Heart right ventricle (tissue), 16 donors: ENCODE data around the gene CYS1. TPM values are rescaled to one million over a fixed set of nuclear protein-coding genes. Genes with fewer than 3 reads are reported as not detected.
A peak's percentile ranks its signal among the peaks of the same experiment; 100 is the strongest.

Source experiments
- ATAC-seq, 8 donors: fragments of 200-7000 bp; cut with Tn5 transposase; one replicate each; pipeline ENCODE4 v1.9.1; 2020; ENCODE audit warnings: mild to moderate bottlenecking in 8 of 8, moderate library complexity in 8 of 8, moderate number of reproducible peaks in 1 of 8
- DNase-seq, 2 donors: peaks; one replicate each; pipeline ENCODE4 v3.0.0-alpha.2; 2020
- H3K27ac ChIP-seq, 10 donors: fragments of 200-600 bp; sonication (generic) in 2 of 10; one replicate each; pipeline versions ENCODE4 v1.5.0 to v1.8.0; 2020 to 2022; ENCODE audit warnings: mild to moderate bottlenecking in 3 of 10
- H3K27me3 ChIP-seq, 7 donors: fragments of 200-600 bp; one replicate each; pipeline ENCODE4 v1.8.0; 2021 to 2022; ENCODE audit warnings: mild to moderate bottlenecking in 2 of 7
- H3K36me3 ChIP-seq, 9 donors: fragments of 200-600 bp; sonication (generic) in 1 of 9; one replicate each; pipeline versions ENCODE4 v1.5.0 to v1.8.0; 2020 to 2022; ENCODE audit warnings: mild to moderate bottlenecking in 2 of 9
- H3K4me1 ChIP-seq, 9 donors: fragments of 200-600 bp; sonication (generic) in 1 of 9; one replicate each; pipeline versions ENCODE4 v1.5.0 to v1.8.0; 2020 to 2022; ENCODE audit warnings: mild to moderate bottlenecking in 4 of 9
- H3K4me3 ChIP-seq, 10 donors: fragments of 200-600 bp; sonication (generic) in 2 of 10; one replicate each; pipeline versions ENCODE4 v1.5.0 to v1.8.0; 2020 to 2022; ENCODE audit warnings: mild to moderate bottlenecking in 7 of 10, moderate library complexity in 2 of 10
- H3K9me3 ChIP-seq, 11 donors: fragments of 200-600 bp in 10 of 11; sonication (generic) in 2 of 11; one replicate each; pipeline versions ENCODE4 v1.5.0 to v1.8.0; 2013 to 2022; ENCODE audit warnings: mild to moderate bottlenecking in 2 of 11, control low read depth in 1 of 11, moderate library complexity in 1 of 11
- WGBS, 2 donors: extraction: QIAGEN DNeasy Blood & Tissue Kit; methylation state at CpG; one replicate each; pipeline ENCODE4 v1.1.7; 2013; ENCODE audit warnings: inconsistent platforms in 1 of 2; 5-methylcytosine and 5-hydroxymethylcytosine counted together
- intact Hi-C, 10 donors: fragments of 100-400 bp; cut with DNase I; formaldehyde crosslinking; loops; one replicate each; pipeline versions ENCODE4 v1.11.1 to v1.14.2; 2022
- long read RNA-seq, 3 donors: library from polyadenylated mRNA; unstranded; transcript quantifications; one replicate each; pipeline ENCODE4 v2.0.0, GENCODE V29; 2020 to 2021
- polyA plus RNA-seq, 2 donors: library from polyadenylated mRNA; stranded (reverse); fragments of 200-250 nt; gene quantifications; one replicate each; pipeline ENCODE4 v1.2.3, GENCODE V29; 2013
- total RNA-seq, 10 donors: library from RNA; stranded (reverse); fragmentation: NEBNext Ultra II Directional in 3 of 10; extraction: Animal tissue kit (Norgen Biotek cat#: 25700) in 3 of 10; gene quantifications; one replicate each; pipeline versions ENCODE4 v1.2.1 to v1.2.4, GENCODE V29; 2021 to 2023
- TF ChIP-seq, protein P1 (sequence below), 9 donors: fragments of 200-600 bp; sonication (generic) in 2 of 9; IDR thresholded peaks; one replicate each; pipeline versions ENCODE4 v1.5.0 to v1.8.0; 2021 to 2022; ENCODE audit warnings: antibody characterized with exemption in 9 of 9, mild to moderate bottlenecking in 5 of 9, moderate library complexity in 1 of 9
- donor health status: Arrhythmogenic right ventricular cardiomyopathy.
- donor health status: ischemic (EF 13 %, LVEDD 7.1; RV severe dilation, severe dysfunction).
- donor health status: healthy with polysubstance abuse.
- donor health status: DM: no; HTN: yes; CAD: no.
- donor health status: DM: no; HTN: no; CAD: no.
- donor health status: ischemic (EF 25% LVEDD 6.9; RV normal size, moderate dysfunction).
- donor health status: ischemic (EF 25% LVEDD 5.7; RV mildly dilated, moderate dysfunction).
- donor health status: healthy.
- donor health status: DM: yes; HTN: yes; CAD: no.
- donor health status: Ischemic cardiomyopathy.
- donor health status: ischemic (EF 35%, LVEDD 5.7; RV mildly dilated, moderate dysfunction).
- donor health status: nonischemic (EF 11% LVEDD 7.7; RV severe dilation, severe dysfunction).
- donor health status: DM: yes; HTN: yes; CAD: no.
- donor health status: PGD.
- donor health status: ischemic (EF 29% LVEDD 5.4; RV normal size, mild dysfunction).
- donor health status: nonischemic (EF 23%, LVEDD 6.1; RV moderate dilation, normal function).

The CYS1 gene, protein sequence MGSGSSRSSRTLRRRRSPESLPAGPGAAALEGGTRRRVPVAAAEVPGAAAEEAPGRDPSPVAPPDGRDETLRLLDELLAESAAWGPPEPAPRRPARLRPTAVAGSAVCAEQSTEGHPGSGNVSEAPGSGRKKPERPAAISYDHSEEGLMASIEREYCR
- total RNA-seq (1 to 10 TPM in 9 of 10 donors, under 1 TPM in 1; 0.77 to 7.2 (median 4.2) TPM), polyA plus RNA-seq (1 to 10 TPM in 1 of 2 donors, under 1 TPM in 1; 0.38 to 1.2 TPM)
- long read RNA-seq, donor 1, transcript CYS1-201 (3 exons, 2,738 nt) = major isoform, 5 of 8 reads
- long read RNA-seq, donor 1, partial matches to known transcripts = 3 of 8 reads
- long read RNA-seq, donor 1, other reads (novel, unspliced or antisense) = 0 of 8 reads
- long read RNA-seq, donor 2, transcript CYS1-201 (3 exons, 2,738 nt) = major isoform, 10 of 13 reads
- long read RNA-seq, donor 2, partial matches to known transcripts = 0 of 13 reads
- long read RNA-seq, donor 2, other reads (novel, unspliced or antisense) = 3 of 13 reads
- long read RNA-seq, donor 3, partial matches to known transcripts = 3 of 5 reads
- long read RNA-seq, donor 3, other reads (novel, unspliced or antisense) = 0 of 5 reads

DNA sequence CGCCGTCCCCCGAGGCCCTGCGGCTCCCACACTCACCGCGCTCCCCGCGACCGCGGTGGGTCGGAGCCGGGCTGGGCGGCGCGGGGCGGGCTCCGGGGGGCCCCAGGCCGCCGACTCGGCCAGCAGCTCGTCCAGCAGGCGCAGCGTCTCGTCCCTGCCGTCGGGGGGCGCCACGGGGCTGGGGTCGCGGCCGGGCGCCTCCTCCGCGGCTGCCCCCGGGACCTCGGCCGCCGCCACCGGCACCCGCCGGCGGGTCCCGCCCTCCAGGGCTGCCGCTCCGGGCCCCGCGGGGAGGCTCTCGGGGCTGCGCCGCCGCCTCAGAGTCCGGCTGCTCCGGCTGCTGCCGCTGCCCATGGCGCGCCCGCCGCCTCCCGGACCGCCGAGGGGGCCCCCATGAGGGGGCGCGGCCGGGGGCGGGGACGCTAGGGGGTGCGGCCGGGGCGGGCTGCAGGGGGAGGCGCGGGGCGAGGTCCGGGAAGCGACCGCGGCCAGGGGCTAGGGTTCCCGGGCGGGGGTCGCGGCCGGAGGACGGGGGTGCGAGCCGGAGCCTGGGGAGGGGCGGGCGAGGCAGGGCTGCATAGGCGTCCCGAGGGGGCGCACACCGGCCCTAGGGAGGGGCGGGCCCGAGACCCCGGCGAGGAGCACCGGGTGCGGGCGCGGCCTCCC, at the start of gene CYS1:
TSS of gene CYS1 (minus strand) at position 542 of the 666 bp plus-strand sequence. CDS start at position 354, 188 bp downstream.
- H3K36me3 ChIP-seq = no peaks in the 10 kb centered on the region
- H3K4me1 ChIP-seq = peaks cover 5 to 34% (median 21%) of the 10 kb centered on the region in 9 donors
- TF ChIP-seq, protein P1, sequence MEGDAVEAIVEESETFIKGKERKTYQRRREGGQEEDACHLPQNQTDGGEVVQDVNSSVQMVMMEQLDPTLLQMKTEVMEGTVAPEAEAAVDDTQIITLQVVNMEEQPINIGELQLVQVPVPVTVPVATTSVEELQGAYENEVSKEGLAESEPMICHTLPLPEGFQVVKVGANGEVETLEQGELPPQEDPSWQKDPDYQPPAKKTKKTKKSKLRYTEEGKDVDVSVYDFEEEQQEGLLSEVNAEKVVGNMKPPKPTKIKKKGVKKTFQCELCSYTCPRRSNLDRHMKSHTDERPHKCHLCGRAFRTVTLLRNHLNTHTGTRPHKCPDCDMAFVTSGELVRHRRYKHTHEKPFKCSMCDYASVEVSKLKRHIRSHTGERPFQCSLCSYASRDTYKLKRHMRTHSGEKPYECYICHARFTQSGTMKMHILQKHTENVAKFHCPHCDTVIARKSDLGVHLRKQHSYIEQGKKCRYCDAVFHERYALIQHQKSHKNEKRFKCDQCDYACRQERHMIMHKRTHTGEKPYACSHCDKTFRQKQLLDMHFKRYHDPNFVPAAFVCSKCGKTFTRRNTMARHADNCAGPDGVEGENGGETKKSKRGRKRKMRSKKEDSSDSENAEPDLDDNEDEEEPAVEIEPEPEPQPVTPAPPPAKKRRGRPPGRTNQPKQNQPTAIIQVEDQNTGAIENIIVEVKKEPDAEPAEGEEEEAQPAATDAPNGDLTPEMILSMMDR (IDR thresholded peaks at IDR 0.05) = peak in 2 of 9 donors; percentile 14 to 19
- H3K27me3 ChIP-seq = peaks cover 0 to 96% (median 51%) of the 10 kb centered on the region in 7 donors
- intact Hi-C loops = loop anchor here in 4 of 10 donors (10.0 kb wide), 2 partner anchors 575 to 585 kb away; no protein-coding TSS in a partner anchor
- H3K27ac ChIP-seq = peak within 1 kb of the TSS; percentile 33 to 94 (median 78)
- H3K9me3 ChIP-seq = no peaks in the 10 kb centered on the region
- ATAC-seq (peak in 6 of 8 donors; percentile 15 to 68 (median 40)), DNase-seq (no peak)
- H3K4me3 ChIP-seq = peak within 1 kb of the TSS in 9 of 10 donors; percentile 53 to 64 (median 55)
- 1 to 2% methylated on average over 23 to 97 of the region's 98 CpGs for WGBS, 2 donors

DNA sequence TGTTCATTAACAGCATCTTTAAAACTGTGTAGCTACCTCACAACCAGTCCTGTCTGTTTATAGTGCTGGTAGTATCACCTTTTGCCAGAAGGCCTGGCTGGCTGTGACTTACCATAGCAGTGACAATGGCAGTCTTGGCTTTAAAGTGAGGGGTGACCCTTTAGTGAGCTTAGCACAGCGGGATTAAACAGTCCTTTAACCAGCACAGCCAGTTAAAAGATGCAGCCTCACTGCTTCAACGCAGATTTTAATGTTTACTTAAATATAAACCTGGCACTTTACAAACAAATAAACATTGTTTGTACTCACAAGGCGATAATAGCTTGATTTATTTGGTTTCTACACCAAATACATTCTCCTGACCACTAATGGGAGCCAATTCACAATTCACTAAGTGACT, 49.3 kb upstream of the CYS1 start:
- intact Hi-C loops = loop anchor here in 9 of 10 donors (5.0 to 10.0 kb wide), 7 partner anchors 173 to 538 kb away; partner anchors contain the start of gene HPCAL1 (in 2 of the 9)
- WGBS, 2 donors = 92 to 95% methylated on average over 3 of the region's 3 CpGs
- no peak overlapping the region for H3K4me3 ChIP-seq
- TF ChIP-seq, protein P1 (IDR thresholded peaks at IDR 0.05) = no peak
- H3K27ac ChIP-seq = no peak overlapping the region
- no peak for DNase-seq
- no peaks in the 10 kb centered on the region for H3K9me3 ChIP-seq
- peaks cover 0 to 26% (median 0%) of the 10 kb centered on the region in 9 donors for H3K4me1 ChIP-seq
- no peaks in the 10 kb centered on the region for H3K27me3 ChIP-seq
- ATAC-seq = no peak
- peaks cover 0 to 16% (median 0%) of the 10 kb centered on the region in 9 donors for H3K36me3 ChIP-seq

DNA sequence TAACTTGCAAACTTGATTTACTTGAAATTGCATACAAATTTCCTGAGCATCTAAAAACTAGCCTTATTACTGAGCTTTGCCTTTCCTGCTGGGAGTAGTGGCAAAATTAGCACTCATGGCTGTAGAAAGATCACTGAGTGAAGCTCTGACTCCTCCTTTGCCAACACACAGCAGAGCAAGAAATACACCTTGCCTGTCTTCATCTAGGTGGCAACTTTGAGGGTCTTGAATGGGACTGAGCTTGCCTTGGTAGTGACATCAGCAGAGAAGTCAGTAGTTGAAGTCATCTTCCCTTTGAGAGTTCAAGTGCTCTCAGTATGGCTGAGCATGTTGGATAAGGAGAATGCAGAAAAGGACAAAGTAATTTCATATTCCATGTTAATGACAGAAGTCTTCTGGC, 48.2 kb upstream of the CYS1 start:
- intact Hi-C loops = loop anchor here in 9 of 10 donors (5.0 to 10.0 kb wide), 7 partner anchors 174 to 539 kb away; partner anchors contain the start of gene HPCAL1 (in 2 of the 9)
- Histone ChIP-seq H3K27ac (no peak overlapping the region), H3K4me3 (no peak overlapping the region), H3K27me3 (peaks cover 2 to 10% (median 9%) of the 10 kb centered on the region in 7 donors), H3K9me3 (no peaks in the 10 kb centered on the region), H3K4me1 (peaks cover 0 to 37% (median 4%) of the 10 kb centered on the region in 9 donors), H3K36me3 (peaks cover 0 to 16% (median 0%) of the 10 kb centered on the region in 9 donors)
- no peak for ATAC-seq
- TF ChIP-seq, protein P1 (IDR thresholded peaks at IDR 0.05) = no peak
- no peak for DNase-seq

DNA sequence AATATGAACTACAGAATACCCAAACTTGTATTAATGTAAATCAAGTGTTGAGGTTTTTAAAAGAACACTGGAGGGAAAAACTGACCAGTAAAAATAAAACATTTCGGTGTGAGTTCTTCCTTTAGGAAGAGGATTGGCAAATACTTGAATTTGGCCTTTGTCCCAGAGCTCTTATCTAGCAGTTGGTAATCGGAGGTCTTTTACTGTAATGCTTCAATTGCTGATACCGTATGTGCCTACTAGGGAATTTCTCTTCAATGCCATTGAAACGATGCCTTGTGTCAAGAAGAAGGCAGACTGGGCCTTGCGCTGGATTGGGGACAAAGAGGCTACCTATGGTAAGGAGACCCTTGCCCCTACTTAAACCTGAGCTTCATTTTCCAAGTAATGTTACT, 46.4 kb upstream of the CYS1 start:
- Histone ChIP-seq H3K4me1 (peaks cover 10 to 52% (median 18%) of the 10 kb centered on the region in 9 donors), H3K36me3 (peaks cover 0 to 13% (median 0%) of the 10 kb centered on the region in 9 donors), H3K4me3 (no peak overlapping the region), H3K27ac (no peak overlapping the region), H3K27me3 (peaks cover 11 to 27% (median 18%) of the 10 kb centered on the region in 7 donors), H3K9me3 (no peaks in the 10 kb centered on the region)
- DNase-seq = no peak
- WGBS, 2 donors = 30 to 32% methylated on average over 5 of the region's 5 CpGs
- TF ChIP-seq, protein P1 (IDR thresholded peaks at IDR 0.05) = no peak
- no peak for ATAC-seq
- intact Hi-C loops = loop anchor here in 9 of 10 donors (5.0 to 10.0 kb wide), 7 partner anchors 176 to 541 kb away; partner anchors contain the start of gene HPCAL1 (in 2 of the 9)
